Progenitor cell of endocrine pancreas (in vitro differentiated cells): ENCODE measurements around the gene SSH3. TPM values are rescaled to one million over a fixed set of nuclear protein-coding genes. Genes with fewer than 3 reads are reported as not detected.

Experiments
- DNase-seq: peaks from one replicate; pipeline ENCODE4 v3.0.0; 2021; ENCODE audit warnings: low spot score; ENCODE audit not compliant: unreplicated experiment
- H3K27ac Mint-ChIP-seq: 2 replicates; pipeline ENCODE4 v1.8.0; 2021; ENCODE audit warnings: mild to moderate bottlenecking, moderate library complexity, mixed read lengths
- H3K27me3 Mint-ChIP-seq: 2 replicates; pipeline ENCODE4 v1.8.0; 2021; ENCODE audit warnings: mixed read lengths
- H3K36me3 Mint-ChIP-seq: 2 replicates; pipeline ENCODE4 v1.8.0; 2022; ENCODE audit warnings: mixed read lengths; ENCODE audit not compliant: insufficient read depth
- H3K4me1 Mint-ChIP-seq: 2 replicates; pipeline ENCODE4 v1.8.0; 2021; ENCODE audit warnings: low read depth, mixed read lengths
- H3K4me3 Mint-ChIP-seq: 2 replicates; pipeline ENCODE4 v1.8.0; 2021; ENCODE audit warnings: low read depth, mild to moderate bottlenecking, moderate library complexity, mixed read lengths
- H3K9me3 Mint-ChIP-seq: 2 replicates; pipeline ENCODE4 v1.8.0; 2021; ENCODE audit warnings: low read depth, mixed read lengths
- CTCF ChIP-seq: fragments of 200-600 bp; sonication (generic); IDR thresholded peaks from one replicate; pipeline ENCODE4 v1.5.0; 2021; ENCODE audit warnings: antibody characterized with exemption, mild to moderate bottlenecking; ENCODE audit not compliant: unreplicated experiment
- total RNA-seq: library from RNA; stranded (reverse); gene quantifications from 2 replicates; pipeline ENCODE4 v1.2.1, GENCODE V29; 2021

SSH3 gene
- total RNA-seq, 1 donor from 2014 or later, result 48.9 TPM

- Mint-ChIP-seq H3K27ac (no peak overlapping the region), H3K4me1 (peaks cover 15% of the 10 kb centered on the region), H3K36me3 (peaks cover 1% of the 10 kb centered on the region), H3K4me3 (no peak overlapping the region), H3K9me3 (no peaks in the 10 kb centered on the region), H3K27me3 (no peaks in the 10 kb centered on the region)
- no peak for TF ChIP-seq CTCF
- no peak for DNase-seq
Measured at GRCh38 chr11:67271541-67272284, 31.6 kb upstream of the SSH3 start.

- H3K4me3 Mint-ChIP-seq, result no peak overlapping the region
- peaks cover 10% of the 10 kb centered on the region for H3K4me1 Mint-ChIP-seq
- no peaks in the 10 kb centered on the region for H3K27me3 Mint-ChIP-seq
- no peak for TF ChIP-seq CTCF
- H3K9me3 Mint-ChIP-seq, result no peaks in the 10 kb centered on the region
- no peak overlapping the region for H3K27ac Mint-ChIP-seq
- H3K36me3 Mint-ChIP-seq, result peaks cover 1% of the 10 kb centered on the region
- no peak for DNase-seq
Measured at GRCh38 chr11:67272327-67273259, 30.7 kb upstream of the SSH3 start.

GRCh38 chr11:67273260-67273990 lies 29.9 kb upstream of the SSH3 start:
- DNase-seq, result no peak
- Mint-ChIP-seq H3K4me1 (peaks cover 7% of the 10 kb centered on the region), H3K4me3 (no peak overlapping the region)

GRCh38 chr11:67274768-67275605 lies 28.3 kb upstream of the SSH3 start:
- Mint-ChIP-seq H3K4me3 (no peak overlapping the region), H3K27ac (no peak overlapping the region), H3K9me3 (no peaks in the 10 kb centered on the region), H3K27me3 (no peaks in the 10 kb centered on the region), H3K4me1 (peaks cover 7% of the 10 kb centered on the region), H3K36me3 (peaks cover 3% of the 10 kb centered on the region)
- TF ChIP-seq CTCF, result no peak
- no peak for DNase-seq

More at GRCh38 chr11:67273260-67273990, 29.9 kb upstream of the SSH3 start:
- no peak for TF ChIP-seq CTCF
- Mint-ChIP-seq H3K36me3 (no peaks in the 10 kb centered on the region), H3K27me3 (no peaks in the 10 kb centered on the region), H3K27ac (no peak overlapping the region), H3K9me3 (no peaks in the 10 kb centered on the region)
